GM08714 (cell line): ENCODE results near the gene RAD21L1.

Source experiments
- H3K4me3 ChIP-seq: fragments of 200-500 bp; sonication (Bioruptor generic); 2 replicates; pipeline ENCODE4 v1.5.1; 2014; ENCODE audit warnings: mild to moderate bottlenecking, low read length, inconsistent platforms
- ZNF274 ChIP-seq: IDR thresholded peaks from 2 replicates; pipeline ENCODE4 v1.6.1; 2012; ENCODE audit warnings: mild to moderate bottlenecking, low read depth, low read length

The RAD21L1 gene

GRCh38 chr20:1296922-1297321 is 71.1 kb downstream of the RAD21L1 start:
- no peak for TF ChIP-seq ZNF274

DNA sequence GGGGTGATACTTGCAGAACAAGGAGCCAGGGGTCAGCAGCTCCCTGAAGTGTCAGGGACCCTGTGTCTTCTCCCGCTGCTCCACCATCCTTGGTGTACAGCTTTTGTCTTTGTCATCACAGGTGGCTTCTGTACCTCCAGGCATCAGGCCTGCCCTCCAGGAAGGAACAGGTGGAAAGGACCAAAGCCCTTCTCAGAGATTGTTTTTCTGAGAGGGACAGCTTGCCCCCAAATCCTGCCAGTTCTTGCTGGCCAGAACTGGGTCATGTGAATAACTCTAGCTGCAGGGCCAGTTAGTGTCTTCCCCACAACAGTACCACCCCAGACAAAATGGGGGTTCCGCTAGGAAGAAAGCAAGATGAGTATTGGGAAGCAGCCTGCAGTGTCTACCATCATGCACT is 71.6 kb downstream of the RAD21L1 start:
- TF ChIP-seq ZNF274 = no peak

More at GRCh38 chr20:1296922-1297321, 71.1 kb downstream of the RAD21L1 start:
- no peak overlapping the region for H3K4me3 ChIP-seq

DNA sequence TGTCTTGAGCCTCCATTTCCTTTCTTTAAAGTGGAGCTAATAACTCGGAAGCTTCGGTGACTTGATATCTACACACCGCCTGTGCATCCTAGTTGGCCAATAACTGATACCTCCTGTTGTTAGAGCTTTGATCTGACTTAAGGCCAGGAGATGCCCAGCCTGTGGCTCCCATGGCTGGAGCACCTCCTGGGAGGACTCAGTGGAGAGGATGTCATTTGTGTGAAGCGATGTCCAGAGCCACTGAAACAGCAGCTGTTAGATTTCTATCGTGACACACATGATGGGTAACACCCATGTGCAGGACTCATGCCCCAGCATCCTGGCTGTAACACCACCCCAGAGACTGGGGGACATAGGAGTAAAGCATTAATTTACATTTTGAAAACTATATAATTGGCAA is 72.3 kb downstream of the RAD21L1 start:
- H3K4me3 ChIP-seq = no peak overlapping the region
- no peak for TF ChIP-seq ZNF274

More for the DNA sequence above, 71.6 kb downstream of the RAD21L1 start:
- H3K4me3 ChIP-seq = no peak overlapping the region

DNA sequence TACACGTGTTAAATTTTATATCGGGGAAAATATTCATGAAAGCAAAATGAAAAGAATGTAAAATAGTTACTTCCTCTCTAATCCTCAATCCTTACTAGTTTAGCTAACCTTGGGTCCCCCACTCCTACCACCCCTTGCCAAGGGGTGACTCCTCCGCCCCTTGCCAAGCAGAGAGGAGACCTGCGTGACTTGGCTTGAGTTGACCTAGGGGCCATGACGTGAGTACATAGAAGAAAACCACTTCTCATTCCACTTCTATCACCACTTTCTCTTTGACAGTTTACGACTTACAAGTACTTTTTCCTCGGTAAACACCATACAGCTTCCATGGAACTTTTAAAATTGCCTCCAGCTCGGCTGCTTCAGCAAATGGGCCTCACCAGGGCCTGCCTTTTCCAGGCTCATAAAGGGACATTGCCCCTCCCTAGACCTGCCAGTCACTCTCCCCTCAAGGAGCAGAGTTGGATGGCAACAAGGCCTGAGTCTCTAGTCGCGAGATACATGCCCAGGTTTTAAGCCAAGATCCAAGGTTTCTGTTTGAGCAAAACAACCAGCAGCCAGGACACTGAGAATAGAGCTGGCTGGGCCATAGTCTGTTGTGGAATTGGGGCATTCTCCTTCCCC is 73.2 kb downstream of the RAD21L1 start:
- no peak overlapping the region for H3K4me3 ChIP-seq
- TF ChIP-seq ZNF274 = no peak

DNA sequence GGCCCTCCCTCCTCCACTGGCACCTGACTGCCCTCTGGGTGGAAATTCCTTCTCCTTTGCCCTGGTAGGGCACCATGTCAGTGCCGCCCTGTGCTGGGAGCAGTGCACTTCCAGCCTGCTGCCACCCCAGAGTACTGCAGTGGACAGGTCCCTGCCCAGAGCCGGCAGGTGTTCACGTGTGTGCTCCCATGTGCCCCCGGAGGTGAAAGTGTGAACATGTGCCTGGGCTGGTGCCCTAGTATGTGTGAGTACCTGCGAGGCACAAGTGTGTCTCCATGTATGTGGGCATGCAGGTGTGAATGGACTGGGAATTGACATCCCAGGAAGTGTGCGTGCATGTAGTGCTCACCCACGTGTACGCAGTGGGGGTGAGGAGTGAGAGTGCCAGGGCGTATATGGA is 73.7 kb downstream of the RAD21L1 start:
- no peak overlapping the region for H3K4me3 ChIP-seq

DNA sequence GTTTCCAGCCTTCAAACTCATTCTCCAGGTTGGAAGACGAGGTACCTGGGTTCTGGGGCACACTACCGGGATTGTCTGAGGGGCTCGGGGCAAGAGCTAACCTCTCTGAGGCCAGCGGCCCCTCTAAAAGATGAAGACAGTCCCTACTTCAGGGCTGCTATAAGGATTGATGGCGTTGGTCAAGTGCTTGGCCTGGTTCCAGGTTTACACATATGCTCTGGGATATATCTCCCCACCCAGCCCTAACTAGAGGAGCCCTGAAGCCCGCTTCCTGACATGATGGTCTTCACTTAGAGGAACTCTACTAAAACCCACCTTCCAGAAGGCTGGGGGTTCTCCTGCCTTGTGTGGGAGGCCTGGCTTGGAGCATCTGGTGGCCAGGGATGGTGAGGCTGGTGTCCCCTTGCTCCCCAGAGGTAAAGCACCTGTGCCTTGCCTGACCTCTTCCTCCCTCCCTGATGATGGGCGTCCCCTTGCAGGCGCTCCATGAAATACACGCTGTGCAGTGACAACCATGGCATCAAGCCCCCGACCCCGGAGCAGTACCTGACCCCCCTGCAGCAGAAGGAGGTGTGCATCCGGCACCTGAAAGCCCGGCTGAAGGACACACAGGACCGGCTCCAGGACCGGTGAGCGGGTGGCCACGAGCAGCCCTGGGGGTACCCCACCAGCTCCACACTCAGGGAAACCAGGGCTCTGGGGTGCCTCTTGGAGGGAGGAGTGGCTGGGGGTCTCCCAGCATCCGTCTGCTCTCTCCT is 74.4 kb downstream of the RAD21L1 start:
- TF ChIP-seq ZNF274 = no peak
- no peak overlapping the region for H3K4me3 ChIP-seq

More for the DNA sequence above, 73.7 kb downstream of the RAD21L1 start:
- TF ChIP-seq ZNF274 = no peak

- TF ChIP-seq ZNF274 = no peak
- no peak overlapping the region for H3K4me3 ChIP-seq
Observed at GRCh38 chr20:1301031-1301529, 75.2 kb downstream of the RAD21L1 start.

DNA sequence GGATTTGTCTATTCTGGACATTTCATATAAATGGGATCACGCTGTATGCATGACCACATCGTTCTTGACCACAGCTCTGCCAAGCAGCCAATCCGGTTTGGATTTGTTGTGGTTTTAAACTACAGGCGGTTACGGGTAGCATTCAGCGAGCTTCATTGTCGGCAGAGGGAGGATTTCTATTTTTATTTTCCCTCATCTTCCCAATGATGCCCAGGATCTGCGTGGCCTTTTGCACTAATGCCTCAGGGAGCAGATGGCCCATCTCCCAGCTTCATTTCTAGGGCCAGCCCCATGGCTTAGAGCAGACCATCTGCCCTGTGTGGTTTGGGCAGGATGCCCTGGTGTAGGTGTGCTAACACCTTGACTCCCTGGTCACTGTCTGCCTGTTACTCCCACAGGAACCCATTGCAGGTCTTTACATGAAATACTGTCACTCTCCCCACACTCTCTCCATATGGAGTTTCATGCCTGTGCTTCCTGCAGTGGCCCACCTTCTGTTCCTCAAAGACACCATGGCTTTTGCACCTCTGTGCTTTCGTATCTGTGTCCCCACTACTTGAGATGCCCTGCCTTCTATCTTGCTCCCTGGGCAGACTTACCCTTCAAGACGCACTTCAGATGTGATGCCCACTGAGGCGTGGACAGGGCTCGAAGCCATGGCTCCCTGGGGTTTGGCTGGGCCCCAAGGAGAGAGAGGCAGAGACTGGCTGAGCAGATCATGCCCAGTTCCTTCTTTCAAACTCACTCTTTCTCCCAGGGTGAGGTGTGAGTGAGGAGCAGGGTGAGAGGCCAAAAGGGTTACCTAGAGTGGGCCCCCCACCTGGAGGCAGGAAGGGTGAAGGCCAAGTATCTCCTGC is 77.1 kb downstream of the RAD21L1 start:
- no peak for TF ChIP-seq ZNF274
- no peak overlapping the region for H3K4me3 ChIP-seq

DNA sequence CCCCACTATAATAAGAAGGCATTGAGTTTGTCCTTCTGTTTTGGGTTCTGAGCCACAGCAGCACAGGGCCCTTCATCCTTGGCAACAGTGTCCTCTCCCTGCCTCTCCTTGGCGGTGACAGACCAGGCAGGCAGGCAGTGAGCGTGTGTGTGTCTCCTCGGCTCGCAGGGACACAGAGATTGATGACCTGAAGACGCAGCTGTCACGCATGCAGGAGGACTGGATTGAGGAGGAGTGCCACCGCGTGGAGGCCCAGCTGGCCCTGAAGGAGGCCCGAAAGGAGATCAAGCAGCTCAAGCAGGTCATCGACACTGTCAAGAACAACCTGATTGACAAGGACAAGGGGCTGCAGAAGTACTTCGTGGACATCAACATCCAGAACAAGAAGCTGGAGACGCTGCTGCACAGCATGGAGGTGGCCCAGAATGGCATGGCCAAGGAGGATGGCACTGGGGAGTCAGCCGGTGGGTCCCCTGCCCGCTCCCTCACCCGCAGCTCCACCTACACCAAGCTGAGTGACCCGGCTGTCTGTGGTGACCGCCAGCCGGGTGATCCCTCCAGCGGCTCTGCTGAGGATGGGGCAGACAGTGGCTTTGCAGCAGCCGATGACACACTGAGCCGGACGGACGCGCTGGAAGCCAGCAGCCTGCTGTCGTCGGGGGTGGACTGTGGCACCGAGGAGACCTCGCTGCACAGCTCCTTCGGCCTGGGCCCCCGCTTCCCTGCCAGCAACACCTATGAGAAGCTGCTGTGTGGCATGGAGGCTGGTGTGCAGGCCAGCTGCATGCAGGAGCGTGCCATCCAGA is 79.1 kb downstream of the RAD21L1 start:
- no peak overlapping the region for H3K4me3 ChIP-seq
- TF ChIP-seq ZNF274 = no peak
